ENCODE results near the gene IDI2. TPM values are rescaled to one million over a fixed set of nuclear protein-coding genes. Genes with fewer than 3 reads are reported as not detected.

Gene IDI2
- total RNA-seq, 2 donors from 2014 or later: not detected

DNA sequence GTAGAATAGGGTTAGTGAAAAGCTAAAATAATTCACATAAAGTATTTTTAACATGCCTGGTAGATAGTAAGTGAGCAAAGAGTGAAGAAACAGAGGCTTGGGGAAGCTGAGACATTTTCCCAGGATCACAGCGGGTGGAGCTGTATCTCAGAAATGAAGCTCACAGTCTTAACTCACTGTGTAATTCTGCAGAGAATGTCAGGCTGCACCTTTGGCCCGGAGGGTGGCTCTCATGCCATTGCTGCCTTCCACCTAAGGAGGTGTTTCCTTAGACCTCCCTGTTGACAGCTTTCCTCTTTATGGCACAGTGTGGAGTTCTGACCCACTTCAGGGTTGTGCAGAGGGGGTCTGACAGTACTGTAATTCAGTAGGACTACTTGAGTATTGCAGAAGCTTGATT lies 40.3 kb downstream of the IDI2 start:
- Histone ChIP-seq H3K4me3 (no peak overlapping the region), H3K36me3 (no peaks in the 10 kb centered on the region), H3K9me3 (no peaks in the 10 kb centered on the region), H3K27me3 (replicated peaks; ENCODE audit: insufficient read depth) (no peaks in the 10 kb centered on the region), H3K4me1 (replicated peaks) (peaks cover 5% of the 10 kb centered on the region), H3K27ac (no peak overlapping the region)
- WGBS: 91% methylated on average over 2 of the region's 2 CpGs
- DNase-seq (ENCODE audit: low spot score): no peak
- intact Hi-C loops (cut with DNase I): loop anchor here (5.0 kb wide), 1 partner anchor 53 kb away; the partner anchor contains the start of gene LARP4B
- TF ChIP-seq CTCF (IDR thresholded peaks at IDR 0.05): no peak
- no peak for TF ChIP-seq POLR2AphosphoS5 (IDR thresholded peaks at IDR 0.05)

DNA sequence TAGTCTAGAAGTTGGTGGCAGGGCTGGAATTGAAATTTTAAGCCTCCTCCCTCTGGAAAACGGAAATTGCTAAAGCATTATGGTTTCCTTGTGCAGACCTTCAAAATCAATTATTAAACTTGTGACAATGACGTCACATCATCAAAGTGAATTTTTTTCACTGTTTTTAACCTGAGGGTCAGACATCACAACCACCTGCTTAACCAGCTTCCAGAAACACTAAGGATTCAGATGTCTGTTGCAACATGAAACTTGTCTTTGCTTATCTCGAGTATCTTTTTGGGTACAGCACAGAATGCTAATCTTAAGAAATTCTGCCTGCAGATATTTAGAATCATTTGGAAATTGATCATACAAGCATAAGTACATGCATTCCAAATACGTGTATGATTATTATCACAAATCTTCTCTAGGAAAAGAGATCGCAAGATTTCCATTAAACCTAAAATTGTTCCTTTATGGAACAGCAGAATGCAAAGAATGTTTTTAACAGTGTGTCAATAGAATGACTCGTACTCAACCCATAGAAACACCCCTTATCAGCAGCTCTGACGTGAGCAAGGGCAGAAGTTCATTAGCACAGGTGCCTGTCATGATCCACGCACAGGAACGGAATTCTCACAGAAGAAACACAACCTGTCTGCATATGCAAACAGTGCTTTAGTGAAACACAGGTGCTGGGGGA lies 41.5 kb downstream of the IDI2 start:
- H3K9me3 ChIP-seq: no peaks in the 10 kb centered on the region
- H3K27me3 ChIP-seq (replicated peaks; ENCODE audit: insufficient read depth): no peaks in the 10 kb centered on the region
- H3K4me1 ChIP-seq (replicated peaks): no peaks in the 10 kb centered on the region
- H3K4me3 ChIP-seq: no peak overlapping the region
- 73% methylated on average over 9 of the region's 9 CpGs for WGBS
- TF ChIP-seq POLR2A (IDR thresholded peaks at IDR 0.05): no peak
- no peak overlapping the region for H3K27ac ChIP-seq
- intact Hi-C loops (cut with DNase I): no loop called here
- no peaks in the 10 kb centered on the region for H3K36me3 ChIP-seq
- no peak for DNase-seq (ENCODE audit: low spot score)

- TF ChIP-seq POLR2A (IDR thresholded peaks at IDR 0.05) (no peak), CTCF (IDR thresholded peaks at IDR 0.05) (no peak)
- Histone ChIP-seq H3K36me3 (no peaks in the 10 kb centered on the region), H3K9me3 (no peaks in the 10 kb centered on the region), H3K27ac (no peak overlapping the region), H3K4me1 (replicated peaks) (no peaks in the 10 kb centered on the region), H3K4me3 (no peak overlapping the region), H3K27me3 (replicated peaks; ENCODE audit: insufficient read depth) (no peaks in the 10 kb centered on the region)
- DNase-seq (ENCODE audit: low spot score): no peak
- 97% methylated on average over 6 of the region's 6 CpGs for WGBS
- intact Hi-C loops (cut with DNase I): no loop called here
These were observed 42.3 kb downstream of the IDI2 start for GRCh38 chr10:983401-983800.

- TF ChIP-seq POLR2AphosphoS5 (IDR thresholded peaks at IDR 0.05): no peak
- no peak for TF ChIP-seq POLR2A (IDR thresholded peaks at IDR 0.05)
- no peak for TF ChIP-seq CTCF (IDR thresholded peaks at IDR 0.05)
- WGBS: 99% methylated on average over 5 of the region's 5 CpGs
- DNase-seq (ENCODE audit: low spot score): no peak
- Histone ChIP-seq H3K4me1 (replicated peaks) (no peaks in the 10 kb centered on the region), H3K27ac (no peak overlapping the region), H3K9me3 (no peaks in the 10 kb centered on the region), H3K27me3 (replicated peaks; ENCODE audit: insufficient read depth) (no peaks in the 10 kb centered on the region), H3K36me3 (no peaks in the 10 kb centered on the region), H3K4me3 (no peak overlapping the region)
- intact Hi-C loops (cut with DNase I): no loop called here
These were observed 45.1 kb downstream of the IDI2 start for GRCh38 chr10:980468-981093.

DNA sequence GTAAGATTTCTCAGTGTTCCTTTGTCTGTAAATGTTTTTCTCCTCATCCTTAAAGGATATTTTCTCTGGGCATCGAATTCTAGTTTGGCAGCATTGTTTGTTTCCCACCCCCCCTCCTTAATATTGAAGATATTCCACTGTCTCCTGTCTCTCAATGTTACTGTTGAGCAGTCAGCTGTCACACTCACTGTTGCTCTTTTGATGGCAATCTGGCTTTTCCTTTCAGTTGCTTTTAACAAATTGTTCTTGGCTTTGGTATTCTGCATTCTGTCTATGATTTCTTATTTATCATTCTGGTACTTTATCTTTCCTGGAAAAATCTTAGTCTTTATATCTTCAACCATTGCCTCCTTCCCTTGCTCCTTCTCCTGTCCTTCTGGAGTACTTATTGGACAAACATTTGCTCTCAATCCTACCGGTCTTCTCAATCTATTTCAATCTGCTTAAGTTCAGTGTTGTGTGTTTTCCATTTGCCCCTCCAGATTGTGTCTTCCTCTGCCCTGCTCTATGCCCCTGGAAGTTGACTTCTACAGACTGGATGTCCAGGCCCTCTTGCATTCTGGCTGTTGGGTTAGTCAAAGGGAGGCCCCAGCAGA lies 46.7 kb downstream of the IDI2 start:
- H3K27ac ChIP-seq: no peak overlapping the region
- H3K27me3 ChIP-seq (replicated peaks; ENCODE audit: insufficient read depth): no peaks in the 10 kb centered on the region
- H3K4me1 ChIP-seq (replicated peaks): no peaks in the 10 kb centered on the region
- TF ChIP-seq POLR2A (IDR thresholded peaks at IDR 0.05) (no peak), CTCF (IDR thresholded peaks at IDR 0.05) (no peak), POLR2AphosphoS5 (IDR thresholded peaks at IDR 0.05) (no peak)
- no peak overlapping the region for H3K4me3 ChIP-seq
- no peak for DNase-seq (ENCODE audit: low spot score)
- no peaks in the 10 kb centered on the region for H3K36me3 ChIP-seq
- WGBS: 95% methylated on average over 2 of the region's 2 CpGs
- intact Hi-C loops (cut with DNase I): no loop called here
- no peaks in the 10 kb centered on the region for H3K9me3 ChIP-seq
